ENCODE data around the gene NPSR1. TPM values are rescaled to one million over a fixed set of nuclear protein-coding genes. Genes with fewer than 3 reads are reported as not detected.
"Not testable (repeated sequence)": the region's sequence is repeated elsewhere in the genome, so short reads cannot be mapped to it uniquely, and the experiment has no call there.

NPSR1 gene
- total RNA-seq, 1 donor from 2014 or later = not detected

DNA sequence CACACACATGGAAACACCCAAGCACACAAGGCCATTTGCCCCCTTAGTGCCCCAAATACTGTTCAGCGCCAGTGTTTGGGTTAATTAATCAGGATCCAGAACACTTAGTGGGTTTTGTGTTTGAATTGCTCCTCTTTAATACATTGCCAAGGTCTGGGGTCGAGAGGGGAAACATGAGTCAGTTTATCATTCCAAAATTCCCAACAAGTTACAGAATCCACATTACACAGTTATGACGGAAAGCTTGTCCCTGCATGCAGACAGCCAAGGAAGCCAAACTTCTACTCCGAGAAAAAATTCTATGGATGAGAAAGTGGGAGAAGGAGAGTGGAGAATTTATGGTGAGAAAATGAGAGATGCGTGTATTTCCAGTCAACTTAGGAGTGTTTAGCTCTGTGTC is 189.0 kb downstream of the NPSR1 start:
- ATAC-seq (ENCODE audit: poor library complexity) = no peak
- intact Hi-C loops (cut with DNase I) = no loop called here
- no peak for DNase-seq

GRCh38 chr7:34848670-34849069 is 190.7 kb downstream of the NPSR1 start:
- ATAC-seq (ENCODE audit: poor library complexity) = no peak
- intact Hi-C loops (cut with DNase I) = no loop called here

DNA sequence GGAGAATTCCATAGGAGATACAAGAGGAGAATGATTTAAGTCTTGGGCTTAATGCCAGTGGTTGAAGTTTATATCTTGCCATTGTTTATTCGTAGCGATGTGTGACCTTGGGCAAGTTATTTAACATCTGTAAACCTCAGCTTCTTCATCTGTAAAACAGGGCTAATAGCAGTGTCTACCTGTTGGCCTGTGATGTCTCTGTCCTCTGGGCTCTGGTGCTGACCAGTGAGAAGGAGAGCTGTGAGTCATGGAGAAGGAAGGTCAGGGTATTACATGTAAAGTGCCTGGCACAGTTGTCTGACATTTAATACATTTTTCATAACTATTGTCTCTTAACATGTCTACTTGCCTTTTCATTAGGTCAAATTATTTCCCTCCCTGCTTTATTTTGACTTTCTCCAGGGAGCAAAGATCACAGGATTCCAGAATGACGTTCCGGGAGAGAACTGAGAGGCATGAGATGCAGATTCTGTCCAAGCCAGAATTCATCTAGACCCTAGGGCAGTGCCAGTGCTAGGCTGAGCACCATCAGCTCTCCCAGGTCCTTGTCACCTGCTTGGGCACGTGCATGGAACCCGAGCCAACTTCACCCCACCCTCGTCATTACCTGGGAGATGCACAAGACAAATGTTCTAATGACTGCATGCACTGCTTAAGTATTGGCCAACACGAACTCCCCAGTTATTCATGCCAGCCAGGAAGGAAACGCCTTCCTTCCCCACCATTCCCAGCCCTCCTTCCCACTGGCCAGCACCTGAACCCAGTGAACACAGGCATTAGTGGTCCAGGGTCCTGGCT is 191.3 kb downstream of the NPSR1 start:
- ATAC-seq (ENCODE audit: poor library complexity) = no peak
- no peak for DNase-seq
- intact Hi-C loops (cut with DNase I) = no loop called here

More at GRCh38 chr7:34848670-34849069, 190.7 kb downstream of the NPSR1 start:
- no peak for DNase-seq

GRCh38 chr7:34849986-34850385 is 192.0 kb downstream of the NPSR1 start:
- no peak for DNase-seq
- no peak for ATAC-seq (ENCODE audit: poor library complexity)
- intact Hi-C loops (cut with DNase I) = no loop called here

DNA sequence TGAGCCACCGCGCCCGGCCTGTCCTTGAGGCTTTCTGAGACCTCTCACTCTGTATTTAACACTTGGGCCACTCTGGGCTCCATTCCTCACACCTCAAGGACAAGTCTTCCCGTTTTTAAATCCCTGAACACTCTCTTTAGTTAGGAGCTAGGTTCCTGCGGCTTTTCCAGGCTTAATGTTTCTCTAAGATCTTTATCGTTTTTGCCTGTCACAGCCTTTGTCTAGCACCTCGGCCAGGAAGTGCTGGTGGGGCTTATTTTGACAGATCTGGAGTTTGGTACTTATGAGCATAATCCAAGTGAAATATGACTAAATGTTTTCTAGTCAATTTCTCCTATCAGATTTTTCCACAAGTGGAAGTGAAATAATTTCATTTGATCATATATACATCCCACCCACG is 192.7 kb downstream of the NPSR1 start:
- intact Hi-C loops (cut with DNase I) = no loop called here
- DNase-seq = no peak
- no peak for ATAC-seq (ENCODE audit: poor library complexity)

DNA sequence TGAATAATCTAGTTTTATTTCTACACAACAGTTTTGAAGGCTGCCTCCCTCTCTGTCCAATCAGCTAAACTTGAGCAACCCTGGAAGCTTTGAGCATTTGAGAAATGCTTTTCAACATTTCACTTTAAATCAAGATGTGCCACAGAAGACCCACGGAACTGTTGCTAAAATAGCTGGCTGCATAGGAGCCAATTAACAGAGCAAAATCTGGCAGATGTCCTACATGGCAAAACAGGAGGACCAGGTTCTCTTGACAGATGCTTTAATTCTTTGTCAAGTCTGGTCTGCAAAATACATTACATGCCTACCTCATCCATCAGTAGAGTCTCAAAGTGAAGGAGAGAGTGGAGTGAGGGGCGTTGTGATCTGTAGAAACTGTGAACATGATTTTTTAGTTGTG is 193.4 kb downstream of the NPSR1 start:
- ATAC-seq (ENCODE audit: poor library complexity) (no peak), DNase-seq (no peak)
- intact Hi-C loops (cut with DNase I) = no loop called here

DNA sequence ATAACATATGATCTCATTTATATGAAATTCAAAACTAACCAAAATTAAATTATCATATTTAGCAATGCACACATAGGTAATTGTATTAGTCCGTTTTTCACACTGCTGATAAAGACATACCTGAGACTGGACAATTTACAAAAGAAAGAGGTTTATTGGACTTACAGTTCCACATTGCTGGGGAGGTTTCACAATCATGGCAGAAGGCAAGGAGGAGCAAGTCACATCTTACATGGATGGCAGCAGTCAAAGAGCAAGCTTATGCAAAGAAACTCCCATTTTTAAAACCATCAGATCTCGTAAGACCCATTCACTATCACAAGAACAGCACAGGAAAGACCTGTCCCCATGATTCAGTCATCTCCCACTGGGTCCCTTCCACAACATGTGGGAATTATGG is 200.4 kb downstream of the NPSR1 start:
- intact Hi-C loops (cut with DNase I); ATAC-seq (ENCODE audit: poor library complexity); DNase-seq: not testable (repeated sequence)

DNA sequence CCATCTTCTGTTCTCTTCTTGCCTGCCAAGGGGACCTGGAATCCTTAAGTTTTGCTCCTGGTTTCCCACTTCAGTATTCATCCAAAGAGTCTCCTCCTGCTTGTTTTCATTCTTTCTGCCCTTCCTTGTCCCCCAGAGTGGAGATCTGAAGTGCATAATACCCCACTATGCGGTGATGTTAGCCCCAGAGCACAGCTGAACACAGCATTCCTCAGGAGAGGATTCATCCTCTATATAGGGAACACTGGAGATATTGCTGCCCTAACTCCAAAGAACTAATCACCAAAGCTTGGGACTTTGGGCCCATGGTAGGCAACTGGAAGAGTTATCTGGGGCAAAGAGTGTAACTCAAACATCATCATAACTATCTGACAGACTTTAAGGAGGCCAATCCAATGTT is 201.3 kb downstream of the NPSR1 start:
- intact Hi-C loops (cut with DNase I); ATAC-seq (ENCODE audit: poor library complexity): not testable (repeated sequence)

DNA sequence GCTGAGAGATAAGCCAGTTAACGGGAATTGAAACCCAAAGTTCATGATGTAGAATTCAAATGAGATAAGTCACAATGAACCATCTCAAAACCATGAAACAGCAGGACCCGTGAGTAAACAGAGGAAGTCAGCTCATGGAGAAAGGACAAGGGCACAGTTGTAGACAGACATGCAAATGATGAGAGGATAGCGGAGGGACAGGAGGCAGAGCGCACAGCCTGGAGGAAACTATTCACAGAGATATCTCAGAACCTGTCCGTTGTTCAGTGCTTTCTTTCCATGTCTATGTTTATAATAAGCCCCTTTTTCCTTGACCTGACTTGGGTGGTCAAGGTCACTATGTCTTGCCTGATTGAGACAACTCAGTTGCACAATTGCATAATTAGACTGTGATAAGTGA is 208.2 kb downstream of the NPSR1 start:
- not testable (repeated sequence) for DNase-seq; ATAC-seq (ENCODE audit: poor library complexity)

More for the DNA sequence above, 201.3 kb downstream of the NPSR1 start:
- not testable (repeated sequence) for DNase-seq

GRCh38 chr7:34867341-34867740 is 209.3 kb downstream of the NPSR1 start:
- ATAC-seq (ENCODE audit: poor library complexity); intact Hi-C loops (cut with DNase I); DNase-seq: not testable (repeated sequence)

More for the DNA sequence above, 208.2 kb downstream of the NPSR1 start:
- intact Hi-C loops (cut with DNase I) = not testable (repeated sequence)

DNA sequence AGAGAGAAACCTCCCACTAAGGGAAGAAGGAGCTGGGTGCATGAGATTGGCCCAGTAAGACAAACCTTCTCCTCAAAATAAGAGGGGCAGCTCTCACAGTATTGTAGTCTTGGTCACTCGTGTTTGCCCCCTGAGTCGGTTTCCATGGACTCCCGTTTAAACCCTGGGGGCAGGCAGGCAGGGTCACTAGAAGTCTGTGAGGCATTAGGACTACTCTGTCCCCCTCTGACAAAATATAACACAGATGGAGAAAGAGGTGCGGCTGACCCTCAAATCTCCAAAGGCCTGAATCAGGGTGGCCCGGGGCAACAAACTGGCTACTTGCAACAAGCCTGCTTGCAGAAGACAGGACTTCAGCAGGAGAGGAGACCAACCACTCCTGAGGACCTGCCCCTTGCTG is 210.6 kb downstream of the NPSR1 start:
- intact Hi-C loops (cut with DNase I); DNase-seq; ATAC-seq (ENCODE audit: poor library complexity): not testable (repeated sequence)

DNA sequence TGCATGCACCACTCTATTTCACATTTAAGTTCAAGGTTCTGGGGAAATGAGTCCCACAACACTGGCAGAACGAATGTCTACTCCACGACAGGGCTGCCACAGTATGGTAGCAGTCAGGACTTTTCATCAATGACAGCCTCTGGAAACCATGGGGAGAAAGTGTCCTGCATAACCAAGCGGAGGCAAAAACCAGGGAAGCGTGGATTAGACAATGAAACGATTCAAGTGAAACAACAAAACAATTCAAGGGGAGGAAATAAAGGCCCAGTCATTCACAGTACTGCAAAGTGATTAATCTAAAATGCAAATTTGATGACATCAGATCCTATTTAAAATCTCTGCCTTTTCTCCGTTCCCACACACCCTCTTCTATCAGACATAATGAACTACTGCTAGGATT is 211.0 kb downstream of the NPSR1 start:
- intact Hi-C loops (cut with DNase I) = no loop called here
- ATAC-seq (ENCODE audit: poor library complexity) (no peak), DNase-seq (no peak)

- DNase-seq; intact Hi-C loops (cut with DNase I); ATAC-seq (ENCODE audit: poor library complexity): not testable (repeated sequence)
Observed at GRCh38 chr7:34870041-34870440, 212.0 kb downstream of the NPSR1 start.

GRCh38 chr7:34874329-34874728 is 216.3 kb downstream of the NPSR1 start:
- not testable (repeated sequence) for DNase-seq; ATAC-seq (ENCODE audit: poor library complexity)

DNA sequence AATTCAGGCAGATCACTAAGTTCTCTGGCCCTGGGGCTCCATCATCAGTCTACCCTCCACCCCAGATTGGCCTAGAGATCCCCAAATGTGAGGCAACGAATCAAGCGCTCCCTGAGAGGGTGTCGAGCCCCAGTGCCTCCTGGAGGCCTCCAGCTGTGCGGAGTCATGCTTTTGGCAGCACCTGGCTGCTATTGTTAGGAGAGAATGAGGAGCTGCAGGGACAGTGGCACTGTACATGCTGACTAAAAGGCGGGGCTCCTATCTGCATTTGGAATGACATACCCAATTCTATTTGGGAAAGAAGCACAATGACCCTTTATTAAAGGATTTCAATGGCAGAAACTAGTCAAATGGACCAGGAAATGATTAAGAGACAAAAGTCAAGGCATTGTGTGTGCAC is 217.5 kb downstream of the NPSR1 start:
- intact Hi-C loops (cut with DNase I) = no loop called here
- no peak for DNase-seq
- ATAC-seq (ENCODE audit: poor library complexity) = no peak

More at GRCh38 chr7:34874329-34874728, 216.3 kb downstream of the NPSR1 start:
- intact Hi-C loops (cut with DNase I) = not testable (repeated sequence)

GRCh38 chr7:34878944-34879735 is 221.1 kb downstream of the NPSR1 start:
- ATAC-seq (ENCODE audit: poor library complexity) = not testable (repeated sequence)

GRCh38 chr7:34879871-34880270 is 221.9 kb downstream of the NPSR1 start:
- intact Hi-C loops (cut with DNase I) = no loop called here
- ATAC-seq (ENCODE audit: poor library complexity) = no peak

More at GRCh38 chr7:34878944-34879735, 221.1 kb downstream of the NPSR1 start:
- intact Hi-C loops (cut with DNase I); DNase-seq: not testable (repeated sequence)

DNA sequence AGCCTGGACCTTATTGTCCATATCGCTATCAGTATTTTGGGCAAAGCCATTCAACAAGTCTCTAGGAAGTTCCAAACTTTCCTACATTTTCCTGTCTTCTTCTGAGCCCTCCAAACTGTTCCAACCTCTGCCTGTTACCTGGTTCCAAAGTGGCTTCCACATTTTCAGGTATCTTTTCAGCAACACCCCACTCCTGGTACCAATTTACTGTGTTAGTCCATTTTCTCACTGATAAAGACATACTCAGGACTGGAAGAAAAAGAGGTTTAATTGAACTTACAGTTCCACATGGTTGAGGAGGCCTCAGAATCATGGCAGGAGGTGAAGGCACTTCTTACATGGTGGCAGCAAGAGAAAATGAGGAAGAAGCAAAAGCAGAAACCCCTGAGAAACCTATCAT is 225.8 kb downstream of the NPSR1 start:
- ATAC-seq (ENCODE audit: poor library complexity); intact Hi-C loops (cut with DNase I); DNase-seq: not testable (repeated sequence)

More at GRCh38 chr7:34879871-34880270, 221.9 kb downstream of the NPSR1 start:
- no peak for DNase-seq

- ATAC-seq (ENCODE audit: poor library complexity) (no peak), DNase-seq (no peak)
- intact Hi-C loops (cut with DNase I) = no loop called here
Observed at GRCh38 chr7:34886856-34887255, 228.8 kb downstream of the NPSR1 start.
